Measurements from ENCODE around the gene SPATA17. TPM values are rescaled to one million over a fixed set of nuclear protein-coding genes. Genes with fewer than 3 reads are reported as not detected.

Gene SPATA17
- total RNA-seq, 1 donor from 2014 or later: 7.2 TPM

DNA sequence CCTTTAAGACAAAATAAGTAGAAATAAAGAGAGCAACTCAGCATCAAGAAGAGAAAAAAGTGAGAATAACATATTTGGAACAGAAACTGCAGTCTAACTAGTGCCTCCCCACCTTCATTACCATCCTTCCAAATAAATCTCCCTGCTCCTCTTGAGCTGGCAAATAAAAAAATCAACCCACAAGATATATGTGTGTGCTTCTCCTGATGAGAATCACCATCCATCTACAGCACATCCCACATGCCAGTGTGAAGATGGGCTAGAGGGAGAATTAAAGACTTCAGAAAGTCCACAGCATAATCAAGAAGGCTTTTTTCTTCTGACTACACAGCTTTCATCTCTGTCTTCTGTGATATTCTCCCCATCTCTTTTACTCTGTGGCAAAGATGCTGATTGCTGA lies 244.1 kb downstream of the SPATA17 start:
- no peaks in the 10 kb centered on the region for H3K36me3 Mint-ChIP-seq
- H3K9me3 Mint-ChIP-seq: no peaks in the 10 kb centered on the region
- no peaks in the 10 kb centered on the region for H3K4me1 Mint-ChIP-seq (ENCODE audit: unreplicated experiment)
- TF ChIP-seq, protein P1, sequence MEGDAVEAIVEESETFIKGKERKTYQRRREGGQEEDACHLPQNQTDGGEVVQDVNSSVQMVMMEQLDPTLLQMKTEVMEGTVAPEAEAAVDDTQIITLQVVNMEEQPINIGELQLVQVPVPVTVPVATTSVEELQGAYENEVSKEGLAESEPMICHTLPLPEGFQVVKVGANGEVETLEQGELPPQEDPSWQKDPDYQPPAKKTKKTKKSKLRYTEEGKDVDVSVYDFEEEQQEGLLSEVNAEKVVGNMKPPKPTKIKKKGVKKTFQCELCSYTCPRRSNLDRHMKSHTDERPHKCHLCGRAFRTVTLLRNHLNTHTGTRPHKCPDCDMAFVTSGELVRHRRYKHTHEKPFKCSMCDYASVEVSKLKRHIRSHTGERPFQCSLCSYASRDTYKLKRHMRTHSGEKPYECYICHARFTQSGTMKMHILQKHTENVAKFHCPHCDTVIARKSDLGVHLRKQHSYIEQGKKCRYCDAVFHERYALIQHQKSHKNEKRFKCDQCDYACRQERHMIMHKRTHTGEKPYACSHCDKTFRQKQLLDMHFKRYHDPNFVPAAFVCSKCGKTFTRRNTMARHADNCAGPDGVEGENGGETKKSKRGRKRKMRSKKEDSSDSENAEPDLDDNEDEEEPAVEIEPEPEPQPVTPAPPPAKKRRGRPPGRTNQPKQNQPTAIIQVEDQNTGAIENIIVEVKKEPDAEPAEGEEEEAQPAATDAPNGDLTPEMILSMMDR (conservative IDR thresholded peaks at IDR 0.05): no peak
- H3K27ac Mint-ChIP-seq: no peak overlapping the region
- H3K27me3 Mint-ChIP-seq: peaks cover 3% of the 10 kb centered on the region
- no peak for DNase-seq (ENCODE audit: extremely low spot score, unreplicated experiment)
- H3K4me3 Mint-ChIP-seq: no peak overlapping the region

DNA sequence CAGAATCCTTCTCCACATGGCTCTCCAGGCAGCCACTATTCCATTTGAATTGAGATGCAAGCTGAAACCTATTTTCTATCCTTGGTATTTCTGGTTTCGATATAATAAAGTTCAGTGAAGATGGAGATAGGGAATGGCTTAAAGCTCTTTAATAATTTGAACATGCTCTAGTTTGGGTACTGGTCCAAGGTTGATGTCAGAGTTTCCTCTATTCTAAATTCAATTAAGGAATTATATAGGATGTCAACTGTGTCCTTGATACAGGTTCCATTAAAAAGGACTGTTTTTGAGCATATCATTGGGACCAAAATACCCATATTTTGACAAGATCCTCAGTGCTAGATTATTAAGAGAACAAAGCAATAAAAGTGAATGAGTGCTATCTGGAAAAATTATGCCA lies 245.3 kb downstream of the SPATA17 start:
- no peak overlapping the region for H3K27ac Mint-ChIP-seq
- H3K9me3 Mint-ChIP-seq: no peaks in the 10 kb centered on the region
- no peaks in the 10 kb centered on the region for H3K36me3 Mint-ChIP-seq
- TF ChIP-seq, protein P1 (conservative IDR thresholded peaks at IDR 0.05): no peak
- no peaks in the 10 kb centered on the region for H3K4me1 Mint-ChIP-seq (ENCODE audit: unreplicated experiment)
- no peak overlapping the region for H3K4me3 Mint-ChIP-seq
- peaks cover 3% of the 10 kb centered on the region for H3K27me3 Mint-ChIP-seq
- no peak for DNase-seq (ENCODE audit: extremely low spot score, unreplicated experiment)

DNA sequence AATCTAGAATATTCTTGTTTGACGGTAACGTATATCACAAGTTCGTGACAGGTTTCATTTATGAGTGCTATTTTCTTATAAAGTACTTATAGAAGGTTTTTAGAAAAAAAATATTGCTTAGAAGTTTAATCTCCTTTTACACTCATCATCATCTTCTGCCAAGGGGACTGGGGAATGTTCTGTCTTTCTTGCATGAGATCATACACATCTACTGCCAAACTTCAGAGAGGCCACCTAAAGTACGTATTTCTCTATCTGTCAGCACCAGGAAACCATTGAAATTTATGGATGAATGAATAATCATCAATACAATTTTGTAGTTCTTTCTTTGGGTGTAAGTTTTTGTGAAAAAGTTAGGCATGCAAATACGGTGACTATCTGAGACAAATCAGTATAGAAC lies 245.8 kb downstream of the SPATA17 start:
- no peak for DNase-seq (ENCODE audit: extremely low spot score, unreplicated experiment)
- no peaks in the 10 kb centered on the region for H3K36me3 Mint-ChIP-seq
- no peak overlapping the region for H3K4me3 Mint-ChIP-seq
- no peak overlapping the region for H3K27ac Mint-ChIP-seq
- no peaks in the 10 kb centered on the region for H3K4me1 Mint-ChIP-seq (ENCODE audit: unreplicated experiment)
- H3K27me3 Mint-ChIP-seq: peaks cover 3% of the 10 kb centered on the region
- TF ChIP-seq, protein P1 (conservative IDR thresholded peaks at IDR 0.05): no peak
- H3K9me3 Mint-ChIP-seq: no peaks in the 10 kb centered on the region

DNA sequence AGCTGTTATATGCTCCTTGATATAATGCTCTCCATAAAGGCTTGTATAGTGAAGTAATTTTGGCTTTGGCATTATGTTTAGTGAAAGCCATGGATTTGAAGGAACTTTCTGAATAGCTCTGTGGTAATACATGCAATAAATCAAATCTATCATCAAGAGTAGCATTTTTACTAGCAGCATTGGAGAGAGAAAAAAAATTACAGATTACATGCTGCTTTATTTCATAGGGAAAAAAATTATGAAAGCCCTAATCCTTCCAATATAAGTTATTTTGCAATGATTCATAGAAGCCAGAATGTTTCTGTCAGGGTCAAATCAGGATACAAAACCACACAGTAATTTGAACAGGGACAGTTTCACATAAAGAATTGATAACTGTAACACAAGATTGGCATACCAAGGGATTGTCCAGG lies 250.0 kb downstream of the SPATA17 start:
- H3K27ac Mint-ChIP-seq: peak overlapping the region; percentile 6
- H3K27me3 Mint-ChIP-seq: no peaks in the 10 kb centered on the region
- H3K4me1 Mint-ChIP-seq (ENCODE audit: unreplicated experiment): no peaks in the 10 kb centered on the region
- no peak for DNase-seq (ENCODE audit: extremely low spot score, unreplicated experiment)
- H3K36me3 Mint-ChIP-seq: no peaks in the 10 kb centered on the region
- TF ChIP-seq, protein P1 (conservative IDR thresholded peaks at IDR 0.05): no peak
- no peak overlapping the region for H3K4me3 Mint-ChIP-seq
- no peaks in the 10 kb centered on the region for H3K9me3 Mint-ChIP-seq

DNA sequence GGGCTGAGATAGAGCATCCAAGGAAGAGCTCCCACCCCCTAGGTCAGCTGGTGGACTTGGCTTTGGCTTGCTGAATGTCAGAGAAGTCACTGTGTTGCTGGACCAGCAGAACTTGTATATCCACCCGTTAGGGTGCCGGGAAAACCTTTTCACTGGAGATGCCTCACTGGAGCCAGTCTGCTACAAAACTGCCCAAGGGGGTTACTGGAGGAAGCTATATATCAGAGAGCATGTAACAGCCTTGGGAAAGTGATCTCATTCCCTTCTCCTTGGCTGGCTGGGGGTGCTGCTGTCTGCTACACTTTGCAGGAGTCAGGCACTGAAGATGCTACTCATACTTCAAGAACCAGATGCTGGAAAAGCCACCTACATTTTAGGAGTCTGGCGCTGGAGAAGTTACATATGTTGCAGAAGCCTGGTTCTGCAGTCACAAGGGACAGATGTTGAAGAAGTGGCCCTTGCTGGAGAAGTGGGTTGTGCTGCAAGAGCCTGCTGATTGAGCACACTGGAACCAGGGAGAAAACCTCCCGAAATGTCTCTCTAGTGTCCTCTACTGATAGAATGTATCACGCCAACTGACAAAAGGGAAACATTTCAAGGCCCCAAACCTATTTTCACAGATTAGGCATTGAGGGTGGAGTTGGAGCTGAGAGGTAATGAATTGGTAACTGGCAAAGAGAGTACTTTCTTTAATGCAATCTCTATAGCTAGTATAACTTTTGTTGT lies 250.6 kb downstream of the SPATA17 start:
- peak overlapping the region; percentile 6 for H3K27ac Mint-ChIP-seq
- no peaks in the 10 kb centered on the region for H3K36me3 Mint-ChIP-seq
- no peaks in the 10 kb centered on the region for H3K27me3 Mint-ChIP-seq
- no peak overlapping the region for H3K4me3 Mint-ChIP-seq
- TF ChIP-seq, protein P1 (conservative IDR thresholded peaks at IDR 0.05): no peak
- DNase-seq (ENCODE audit: extremely low spot score, unreplicated experiment): no peak
- no peaks in the 10 kb centered on the region for H3K4me1 Mint-ChIP-seq (ENCODE audit: unreplicated experiment)
- H3K9me3 Mint-ChIP-seq: no peaks in the 10 kb centered on the region
